Adrenal gland (tissue), 5 donors: ENCODE results near the gene ERH.

ENCODE experiments used
- POLR2A ChIP-seq, 2 donors: fragments of 450-650 bp; IDR thresholded peaks; one replicate each; pipeline ENCODE4 v1.6.1; 2017; ENCODE audit warnings: antibody characterized with exemption in 2 of 2, mild to moderate bottlenecking in 2 of 2, moderate library complexity in 1 of 2
- TF ChIP-seq, protein P1 (sequence below), 6 experiments: fragments of 450-650 bp in 4 of 6; fragments of 200-600 bp in 2 of 6; sonication (generic) in 1 of 6; IDR thresholded peaks; 1 replicate in 5 of 6; 2 replicates in 1 of 6; pipeline versions ENCODE4 v1.5.1 to v1.8.0; 2016 to 2021; ENCODE audit warnings: antibody characterized with exemption in 6 of 6, mild to moderate bottlenecking in 2 of 6, moderate library complexity in 1 of 6
- donor health status: DM: no; HTN: no; CAD: no.

DNA sequence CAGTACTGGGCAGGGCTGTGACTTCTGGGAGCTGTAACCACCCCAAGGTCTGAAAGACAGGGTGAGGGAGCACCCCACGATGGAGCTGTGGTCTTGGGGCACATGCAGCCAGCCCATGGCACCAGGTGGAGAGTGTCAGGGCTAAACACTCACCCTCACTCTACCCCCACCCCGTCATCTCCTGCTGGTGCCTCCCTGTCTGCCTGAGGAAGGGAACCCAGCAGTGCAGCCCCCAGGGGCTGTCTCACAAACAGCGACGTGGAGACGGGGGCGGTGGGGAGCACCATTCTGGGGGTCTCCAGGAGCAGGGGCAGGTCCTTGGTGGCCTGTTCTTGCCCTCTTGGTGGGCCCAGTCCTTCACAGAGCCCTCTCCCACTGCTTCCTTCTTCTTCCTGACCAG, 63.5 kb downstream of the ERH start:
- no peak for TF ChIP-seq POLR2A (IDR thresholded peaks at IDR 0.05)
- TF ChIP-seq, protein P1, sequence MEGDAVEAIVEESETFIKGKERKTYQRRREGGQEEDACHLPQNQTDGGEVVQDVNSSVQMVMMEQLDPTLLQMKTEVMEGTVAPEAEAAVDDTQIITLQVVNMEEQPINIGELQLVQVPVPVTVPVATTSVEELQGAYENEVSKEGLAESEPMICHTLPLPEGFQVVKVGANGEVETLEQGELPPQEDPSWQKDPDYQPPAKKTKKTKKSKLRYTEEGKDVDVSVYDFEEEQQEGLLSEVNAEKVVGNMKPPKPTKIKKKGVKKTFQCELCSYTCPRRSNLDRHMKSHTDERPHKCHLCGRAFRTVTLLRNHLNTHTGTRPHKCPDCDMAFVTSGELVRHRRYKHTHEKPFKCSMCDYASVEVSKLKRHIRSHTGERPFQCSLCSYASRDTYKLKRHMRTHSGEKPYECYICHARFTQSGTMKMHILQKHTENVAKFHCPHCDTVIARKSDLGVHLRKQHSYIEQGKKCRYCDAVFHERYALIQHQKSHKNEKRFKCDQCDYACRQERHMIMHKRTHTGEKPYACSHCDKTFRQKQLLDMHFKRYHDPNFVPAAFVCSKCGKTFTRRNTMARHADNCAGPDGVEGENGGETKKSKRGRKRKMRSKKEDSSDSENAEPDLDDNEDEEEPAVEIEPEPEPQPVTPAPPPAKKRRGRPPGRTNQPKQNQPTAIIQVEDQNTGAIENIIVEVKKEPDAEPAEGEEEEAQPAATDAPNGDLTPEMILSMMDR (IDR thresholded peaks at IDR 0.05): no peak
